ENCODE measurements around the gene SH3GL1.

Gene SH3GL1

GRCh38 chr19:4345342-4346019 lies 54.9 kb downstream of the SH3GL1 start:
- DNase-seq (ENCODE audit: low read depth in 1 of 2, low spot score in 1 of 2): no peak

- peak; percentile 91 for DNase-seq (ENCODE audit: low read depth in 1 of 2, low spot score in 1 of 2)
Observed at GRCh38 chr19:4343370-4344307, 56.7 kb downstream of the SH3GL1 start, which contains the start of gene MPND. MPND (plus strand) TSS chr19:4343562; CDS start chr19:4343594, 32 bp downstream.

- DNase-seq (ENCODE audit: low read depth in 1 of 2, low spot score in 1 of 2): peak; percentile 72 to 94
Observed at GRCh38 chr19:4342615-4343369, 57.6 kb downstream of the SH3GL1 start.

- no peak for DNase-seq (ENCODE audit: low read depth in 1 of 2, low spot score in 1 of 2)
Observed at GRCh38 chr19:4342314-4342614, 58.1 kb downstream of the SH3GL1 start.

- peak in 1 of 2 donors; percentile 17 for DNase-seq (ENCODE audit: low read depth in 1 of 2, low spot score in 1 of 2)
Observed at GRCh38 chr19:4338441-4339355, 61.6 kb downstream of the SH3GL1 start, which contains the start of gene STAP2. STAP2 (minus strand) TSS chr19:4338827; CDS start chr19:4338753, 74 bp downstream.

- DNase-seq (ENCODE audit: low read depth in 1 of 2, low spot score in 1 of 2): no peak
Observed at GRCh38 chr19:4337906-4338440, 62.4 kb downstream of the SH3GL1 start.

- DNase-seq (ENCODE audit: low read depth in 1 of 2, low spot score in 1 of 2): no peak
Observed at GRCh38 chr19:4334929-4335570, 65.3 kb downstream of the SH3GL1 start.

GRCh38 chr19:4329858-4330257 lies 70.5 kb downstream of the SH3GL1 start:
- DNase-seq (ENCODE audit: low read depth in 1 of 2, low spot score in 1 of 2): no peak

GRCh38 chr19:4328991-4329681 lies 71.2 kb downstream of the SH3GL1 start:
- DNase-seq (ENCODE audit: low read depth in 1 of 2, low spot score in 1 of 2): peak in 1 of 2 donors; percentile 34

GRCh38 chr19:4328243-4328990 lies 71.9 kb downstream of the SH3GL1 start:
- DNase-seq (ENCODE audit: low read depth in 1 of 2, low spot score in 1 of 2): peak; percentile 94 to 99

- peak in 1 of 2 donors; percentile 8 for DNase-seq (ENCODE audit: low read depth in 1 of 2, low spot score in 1 of 2)
Observed at GRCh38 chr19:4327877-4328242, 72.5 kb downstream of the SH3GL1 start.

GRCh38 chr19:4327252-4327876 lies 73.0 kb downstream of the SH3GL1 start:
- peak; percentile 21 to 71 for DNase-seq (ENCODE audit: low read depth in 1 of 2, low spot score in 1 of 2)

- no peak for DNase-seq (ENCODE audit: low read depth in 1 of 2, low spot score in 1 of 2)
Observed at GRCh38 chr19:4326837-4327251, 73.5 kb downstream of the SH3GL1 start.

- DNase-seq (ENCODE audit: low read depth in 1 of 2, low spot score in 1 of 2): no peak
Observed at GRCh38 chr19:4326215-4326836, 74.0 kb downstream of the SH3GL1 start.

- no peak for DNase-seq (ENCODE audit: low read depth in 1 of 2, low spot score in 1 of 2)
Observed at GRCh38 chr19:4324228-4324627, 76.1 kb downstream of the SH3GL1 start.

- no peak for DNase-seq (ENCODE audit: low read depth in 1 of 2, low spot score in 1 of 2)
Observed at GRCh38 chr19:4323692-4324091, 76.7 kb downstream of the SH3GL1 start.

GRCh38 chr19:4322942-4323665 lies 77.2 kb downstream of the SH3GL1 start:
- DNase-seq (ENCODE audit: low read depth in 1 of 2, low spot score in 1 of 2): no peak
